Gastrocnemius medialis (tissue), 4 donors: ENCODE data around the gene RC3H2.

Experiments
- CTCF ChIP-seq, 5 experiments: fragments of 450-650 bp in 3 of 5; fragments of 200-600 bp in 2 of 5; sonication (generic) in 2 of 5; IDR thresholded peaks in 4 of 5; conservative IDR thresholded peaks in 1 of 5; 1 replicate in 4 of 5; 2 replicates in 1 of 5; pipeline ENCODE4 v1.5.1; 2016 to 2019; ENCODE audit warnings: antibody characterized with exemption in 5 of 5, mild to moderate bottlenecking in 3 of 5, moderate library complexity in 3 of 5
- POLR2A ChIP-seq, 2 donors: fragments of 450-650 bp; IDR thresholded peaks; one replicate each; pipeline ENCODE4 v1.6.1; 2017; ENCODE audit warnings: antibody characterized with exemption in 2 of 2, mild to moderate bottlenecking in 2 of 2, moderate library complexity in 2 of 2

GRCh38 chr9:122815544-122815943, 89.6 kb downstream of the RC3H2 start:
- TF ChIP-seq CTCF (IDR thresholded peaks at IDR 0.05 in 4 of 5, conservative IDR thresholded peaks at IDR 0.05 in 1 of 5) (no peak), POLR2A (IDR thresholded peaks at IDR 0.05) (no peak)
